ENCODE measurements around the gene ADM2. TPM values are rescaled to one million over a fixed set of nuclear protein-coding genes. Genes with fewer than 3 reads are reported as not detected.

The ADM2 gene
- total and polyA plus RNA-seq, 2 of the 13 experiments (the other 11 are each of a cell fraction or from before 2014, with no cell fraction given), result 1.2 to 3.0 TPM

DNA sequence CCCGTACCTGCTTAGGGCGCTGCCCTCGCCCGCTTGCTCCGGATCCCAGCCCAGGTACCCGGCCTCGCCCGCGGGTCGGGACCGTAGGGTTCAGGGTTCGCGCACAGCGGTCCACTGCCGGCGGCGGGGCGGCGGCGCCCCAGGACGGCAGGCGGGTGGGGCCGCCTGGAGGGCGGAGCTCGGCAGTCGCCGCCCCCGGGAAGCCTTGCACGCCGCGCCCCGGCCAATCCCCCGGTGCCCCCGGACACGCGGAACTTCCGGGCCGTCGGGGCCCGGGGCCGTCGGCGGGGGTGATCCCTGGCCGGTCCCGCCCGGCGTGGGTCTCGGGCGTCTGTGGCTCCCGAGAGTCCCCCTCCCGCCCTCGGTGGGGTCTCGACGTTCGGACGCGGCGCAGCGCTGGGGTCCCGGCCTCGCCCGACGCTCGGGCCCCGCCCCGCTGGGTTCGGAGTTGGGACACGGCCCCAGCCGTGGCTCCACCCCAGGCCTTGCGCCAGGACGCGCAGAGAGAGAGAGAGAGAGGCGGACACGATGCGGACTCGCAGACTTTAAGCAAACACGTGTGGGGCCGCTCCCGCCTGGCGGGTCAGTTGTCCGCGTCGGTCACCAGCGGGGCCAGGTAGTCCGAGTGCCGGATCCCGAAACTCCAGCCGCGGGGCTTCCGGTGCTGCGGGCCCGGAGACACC, 48.7 kb downstream of the ADM2 start, which contains the start of gene TYMP (continued):
- TF ChIP-seq RFXAP (CRISPR knock-in tag; IDR thresholded peaks at IDR 0.05; ENCODE audit: borderline replicate concordance), result no peak
- peak; percentile 32; the same call in 1 of the 2 replicates for TF ChIP-seq ZNF792 (CRISPR knock-in tag; IDR thresholded peaks at IDR 0.05)
- TF ChIP-seq, protein P1, sequence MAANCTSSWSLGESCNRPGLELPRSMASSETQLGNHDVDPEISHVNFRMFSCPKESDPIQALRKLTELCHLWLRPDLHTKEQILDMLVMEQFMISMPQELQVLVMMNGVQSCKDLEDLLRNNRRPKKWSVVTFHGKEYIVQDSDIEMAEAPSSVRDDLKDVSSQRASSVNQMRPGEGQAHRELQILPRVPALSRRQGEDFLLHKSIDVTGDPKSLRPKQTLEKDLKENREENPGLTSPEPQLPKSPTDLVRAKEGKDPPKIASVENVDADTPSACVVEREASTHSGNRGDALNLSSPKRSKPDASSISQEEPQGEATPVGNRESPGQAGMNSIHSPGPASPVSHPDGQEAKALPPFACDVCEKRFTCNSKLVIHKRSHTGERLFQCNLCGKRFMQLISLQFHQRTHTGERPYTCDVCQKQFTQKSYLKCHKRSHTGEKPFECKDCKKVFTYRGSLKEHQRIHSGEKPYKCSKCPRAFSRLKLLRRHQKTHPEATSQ (CRISPR knock-in tag; IDR thresholded peaks at IDR 0.05; ENCODE audit: borderline replicate concordance), result no peak
- TF ChIP-seq MIXL1 (CRISPR knock-in tag; IDR thresholded peaks at IDR 0.05), result no peak
- TF ChIP-seq ELF1 (CRISPR knock-in tag; IDR thresholded peaks at IDR 0.05), result peak; percentile 50
- no peak; the same call in none of the 2 replicates for TF ChIP-seq ZNF605 (CRISPR knock-in tag; IDR thresholded peaks at IDR 0.05)
- TF ChIP-seq ZNF225 (CRISPR knock-in tag; IDR thresholded peaks at IDR 0.05), result peak; percentile 67; the same call in 1 of the 2 replicates
- peak; percentile 37; the same call in 1 of the 2 replicates for TF ChIP-seq HDAC2 (CRISPR knock-in tag; IDR thresholded peaks at IDR 0.05)
- no peak for TF ChIP-seq ATAD3A (CRISPR knock-in tag; IDR thresholded peaks at IDR 0.05)
- TF ChIP-seq, protein P2, sequence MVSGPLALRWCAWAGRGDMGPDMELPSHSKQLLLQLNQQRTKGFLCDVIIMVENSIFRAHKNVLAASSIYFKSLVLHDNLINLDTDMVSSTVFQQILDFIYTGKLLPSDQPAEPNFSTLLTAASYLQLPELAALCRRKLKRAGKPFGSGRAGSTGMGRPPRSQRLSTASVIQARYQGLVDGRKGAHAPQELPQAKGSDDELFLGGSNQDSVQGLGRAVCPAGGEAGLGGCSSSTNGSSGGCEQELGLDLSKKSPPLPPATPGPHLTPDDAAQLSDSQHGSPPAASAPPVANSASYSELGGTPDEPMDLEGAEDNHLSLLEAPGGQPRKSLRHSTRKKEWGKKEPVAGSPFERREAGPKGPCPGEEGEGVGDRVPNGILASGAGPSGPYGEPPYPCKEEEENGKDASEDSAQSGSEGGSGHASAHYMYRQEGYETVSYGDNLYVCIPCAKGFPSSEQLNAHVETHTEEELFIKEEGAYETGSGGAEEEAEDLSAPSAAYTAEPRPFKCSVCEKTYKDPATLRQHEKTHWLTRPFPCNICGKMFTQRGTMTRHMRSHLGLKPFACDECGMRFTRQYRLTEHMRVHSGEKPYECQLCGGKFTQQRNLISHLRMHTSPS (CRISPR knock-in tag; IDR thresholded peaks at IDR 0.05; ENCODE audit: low read depth), result no peak
- no peak for TF ChIP-seq AHR (CRISPR knock-in tag; IDR thresholded peaks at IDR 0.05)
- TF ChIP-seq ZNF564 (CRISPR knock-in tag; IDR thresholded peaks at IDR 0.05), result 0 out of 2 replicates have a peak, but pooled peaks have one; percentile 37
- TF ChIP-seq, protein P3, sequence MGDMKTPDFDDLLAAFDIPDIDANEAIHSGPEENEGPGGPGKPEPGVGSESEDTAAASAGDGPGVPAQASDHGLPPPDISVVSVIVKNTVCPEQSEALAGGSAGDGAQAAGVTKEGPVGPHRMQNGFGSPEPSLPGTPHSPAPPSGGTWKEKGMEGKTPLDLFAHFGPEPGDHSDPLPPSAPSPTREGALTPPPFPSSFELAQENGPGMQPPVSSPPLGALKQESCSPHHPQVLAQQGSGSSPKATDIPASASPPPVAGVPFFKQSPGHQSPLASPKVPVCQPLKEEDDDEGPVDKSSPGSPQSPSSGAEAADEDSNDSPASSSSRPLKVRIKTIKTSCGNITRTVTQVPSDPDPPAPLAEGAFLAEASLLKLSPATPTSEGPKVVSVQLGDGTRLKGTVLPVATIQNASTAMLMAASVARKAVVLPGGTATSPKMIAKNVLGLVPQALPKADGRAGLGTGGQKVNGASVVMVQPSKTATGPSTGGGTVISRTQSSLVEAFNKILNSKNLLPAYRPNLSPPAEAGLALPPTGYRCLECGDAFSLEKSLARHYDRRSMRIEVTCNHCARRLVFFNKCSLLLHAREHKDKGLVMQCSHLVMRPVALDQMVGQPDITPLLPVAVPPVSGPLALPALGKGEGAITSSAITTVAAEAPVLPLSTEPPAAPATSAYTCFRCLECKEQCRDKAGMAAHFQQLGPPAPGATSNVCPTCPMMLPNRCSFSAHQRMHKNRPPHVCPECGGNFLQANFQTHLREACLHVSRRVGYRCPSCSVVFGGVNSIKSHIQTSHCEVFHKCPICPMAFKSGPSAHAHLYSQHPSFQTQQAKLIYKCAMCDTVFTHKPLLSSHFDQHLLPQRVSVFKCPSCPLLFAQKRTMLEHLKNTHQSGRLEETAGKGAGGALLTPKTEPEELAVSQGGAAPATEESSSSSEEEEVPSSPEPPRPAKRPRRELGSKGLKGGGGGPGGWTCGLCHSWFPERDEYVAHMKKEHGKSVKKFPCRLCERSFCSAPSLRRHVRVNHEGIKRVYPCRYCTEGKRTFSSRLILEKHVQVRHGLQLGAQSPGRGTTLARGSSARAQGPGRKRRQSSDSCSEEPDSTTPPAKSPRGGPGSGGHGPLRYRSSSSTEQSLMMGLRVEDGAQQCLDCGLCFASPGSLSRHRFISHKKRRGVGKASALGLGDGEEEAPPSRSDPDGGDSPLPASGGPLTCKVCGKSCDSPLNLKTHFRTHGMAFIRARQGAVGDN (CRISPR knock-in tag; IDR thresholded peaks at IDR 0.05), result peak; percentile 90; the same call in 1 of the 2 replicates
- peak; percentile 55 for TF ChIP-seq CENPT (CRISPR knock-in tag; IDR thresholded peaks at IDR 0.05; ENCODE audit: low read depth)
- no peak; the same call in 1 of the 2 replicates for TF ChIP-seq GATAD1 (CRISPR knock-in tag; IDR thresholded peaks at IDR 0.05)
- no peak for TF ChIP-seq MTF2 (CRISPR knock-in tag; IDR thresholded peaks at IDR 0.05; ENCODE audit: borderline replicate concordance)
- TF ChIP-seq, protein P4, sequence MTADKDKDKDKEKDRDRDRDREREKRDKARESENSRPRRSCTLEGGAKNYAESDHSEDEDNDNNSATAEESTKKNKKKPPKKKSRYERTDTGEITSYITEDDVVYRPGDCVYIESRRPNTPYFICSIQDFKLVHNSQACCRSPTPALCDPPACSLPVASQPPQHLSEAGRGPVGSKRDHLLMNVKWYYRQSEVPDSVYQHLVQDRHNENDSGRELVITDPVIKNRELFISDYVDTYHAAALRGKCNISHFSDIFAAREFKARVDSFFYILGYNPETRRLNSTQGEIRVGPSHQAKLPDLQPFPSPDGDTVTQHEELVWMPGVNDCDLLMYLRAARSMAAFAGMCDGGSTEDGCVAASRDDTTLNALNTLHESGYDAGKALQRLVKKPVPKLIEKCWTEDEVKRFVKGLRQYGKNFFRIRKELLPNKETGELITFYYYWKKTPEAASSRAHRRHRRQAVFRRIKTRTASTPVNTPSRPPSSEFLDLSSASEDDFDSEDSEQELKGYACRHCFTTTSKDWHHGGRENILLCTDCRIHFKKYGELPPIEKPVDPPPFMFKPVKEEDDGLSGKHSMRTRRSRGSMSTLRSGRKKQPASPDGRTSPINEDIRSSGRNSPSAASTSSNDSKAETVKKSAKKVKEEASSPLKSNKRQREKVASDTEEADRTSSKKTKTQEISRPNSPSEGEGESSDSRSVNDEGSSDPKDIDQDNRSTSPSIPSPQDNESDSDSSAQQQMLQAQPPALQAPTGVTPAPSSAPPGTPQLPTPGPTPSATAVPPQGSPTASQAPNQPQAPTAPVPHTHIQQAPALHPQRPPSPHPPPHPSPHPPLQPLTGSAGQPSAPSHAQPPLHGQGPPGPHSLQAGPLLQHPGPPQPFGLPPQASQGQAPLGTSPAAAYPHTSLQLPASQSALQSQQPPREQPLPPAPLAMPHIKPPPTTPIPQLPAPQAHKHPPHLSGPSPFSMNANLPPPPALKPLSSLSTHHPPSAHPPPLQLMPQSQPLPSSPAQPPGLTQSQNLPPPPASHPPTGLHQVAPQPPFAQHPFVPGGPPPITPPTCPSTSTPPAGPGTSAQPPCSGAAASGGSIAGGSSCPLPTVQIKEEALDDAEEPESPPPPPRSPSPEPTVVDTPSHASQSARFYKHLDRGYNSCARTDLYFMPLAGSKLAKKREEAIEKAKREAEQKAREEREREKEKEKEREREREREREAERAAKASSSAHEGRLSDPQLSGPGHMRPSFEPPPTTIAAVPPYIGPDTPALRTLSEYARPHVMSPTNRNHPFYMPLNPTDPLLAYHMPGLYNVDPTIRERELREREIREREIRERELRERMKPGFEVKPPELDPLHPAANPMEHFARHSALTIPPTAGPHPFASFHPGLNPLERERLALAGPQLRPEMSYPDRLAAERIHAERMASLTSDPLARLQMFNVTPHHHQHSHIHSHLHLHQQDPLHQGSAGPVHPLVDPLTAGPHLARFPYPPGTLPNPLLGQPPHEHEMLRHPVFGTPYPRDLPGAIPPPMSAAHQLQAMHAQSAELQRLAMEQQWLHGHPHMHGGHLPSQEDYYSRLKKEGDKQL (CRISPR knock-in tag; IDR thresholded peaks at IDR 0.05; ENCODE audit: low read depth), result peak; percentile 12; the same call in 1 of the 2 replicates

All from HepG2 (cell line).